HepG2 (cell line): ENCODE results near the gene COX5B. TPM values are rescaled to one million over a fixed set of nuclear protein-coding genes. Genes with fewer than 3 reads are reported as not detected.

Source experiments
- CENPT ChIP-seq: sonication (generic); formaldehyde crosslinking; IDR thresholded peaks from 2 replicates; pipeline ENCODE4 v1.8.0; 2022; ENCODE audit warnings: low read depth, mild to moderate bottlenecking, moderate library complexity, missing genetic modification reagents
- EEA1 ChIP-seq: sonication (generic); formaldehyde crosslinking; IDR thresholded peaks from 2 replicates; pipeline ENCODE4 v1.5.1; 2020; ENCODE audit warnings: mild to moderate bottlenecking, missing genetic modification reagents, borderline replicate concordance
- ESRRA ChIP-seq: sonication (generic); formaldehyde crosslinking; IDR thresholded peaks from 2 replicates; pipeline ENCODE4 v1.5.1; 2020; ENCODE audit warnings: mild to moderate bottlenecking, low read depth, missing genetic modification reagents
- HNF4A ChIP-seq: sonication (generic); formaldehyde crosslinking; IDR thresholded peaks from 2 replicates; pipeline ENCODE4 v1.4.0; 2020; ENCODE audit warnings: missing genetic modification reagents
- MTF1 ChIP-seq: sonication (generic); formaldehyde crosslinking; IDR thresholded peaks from 2 replicates; pipeline ENCODE4 v1.5.0; 2020; ENCODE audit warnings: missing genetic modification reagents
- NFE2L2 ChIP-seq: fragments of 150-350 bp; IDR thresholded peaks from 2 replicates; pipeline ENCODE4 v1.6.1; 2014; ENCODE audit warnings: low read length
- NFKBIZ ChIP-seq: IDR thresholded peaks from 2 replicates; pipeline ENCODE4 v1.6.1; 2018; ENCODE audit warnings: missing genetic modification reagents, missing compliant biosample characterization
- RNF2 ChIP-seq: fragments of 450-650 bp; conservative IDR thresholded peaks from 2 replicates; pipeline ENCODE4 v1.6.1; 2016; ENCODE audit warnings: low read depth
- SMARCC2 ChIP-seq: fragments of 450-650 bp; IDR thresholded peaks from 2 replicates; pipeline ENCODE4 v1.6.1; 2017; ENCODE audit warnings: antibody characterized with exemption, mild to moderate bottlenecking
- ZFP36L2 ChIP-seq: sonication (generic); formaldehyde crosslinking; IDR thresholded peaks from 2 replicates; pipeline ENCODE4 v1.4.0; 2020; ENCODE audit warnings: missing genetic modification reagents
- ZFP82 ChIP-seq: sonication (generic); formaldehyde crosslinking; IDR thresholded peaks from 2 replicates; pipeline ENCODE4 v1.5.1; 2020; ENCODE audit warnings: mild to moderate bottlenecking, missing genetic modification reagents, borderline replicate concordance
- ZFP90 ChIP-seq: sonication (generic); formaldehyde crosslinking; IDR thresholded peaks from 2 replicates; pipeline ENCODE4 v1.8.0; 2022; ENCODE audit warnings: missing genetic modification reagents, mild to moderate bottlenecking, inconsistent platforms, borderline replicate concordance
- ZFX ChIP-seq: sonication (generic); formaldehyde crosslinking; IDR thresholded peaks from 2 replicates; pipeline ENCODE4 v1.4.0; 2020; ENCODE audit warnings: mild to moderate bottlenecking, low read depth, missing genetic modification reagents, moderate library complexity
- ZIK1 ChIP-seq: sonication (generic); formaldehyde crosslinking; IDR thresholded peaks from 2 replicates; pipeline ENCODE4 v1.5.0; 2020; ENCODE audit warnings: mild to moderate bottlenecking, low read depth, missing genetic modification reagents, borderline replicate concordance
- ZNF264 ChIP-seq: sonication (generic); formaldehyde crosslinking; IDR thresholded peaks from 2 replicates; pipeline ENCODE4 v1.4.0; 2020; ENCODE audit warnings: missing genetic modification reagents
- ZNF850 ChIP-seq: sonication (generic); formaldehyde crosslinking; conservative IDR thresholded peaks from 2 replicates; pipeline ENCODE4 v1.9.0; 2021; ENCODE audit warnings: mild to moderate bottlenecking, missing genetic modification reagents
- polyA plus RNA-seq, 8 experiments: library from polyadenylated mRNA; depleted of rRNA in 3 of 8; stranded (reverse) in 7 of 8; unstranded in 1 of 8; fragments of >200 nt; fragmentation: Illumina TruSeq in 4 of 8; extraction: Trizol in 4 of 8; gene quantifications; 2 replicates each; pipeline versions ENCODE4 v1.2.1 to v1.2.3, GENCODE V29; 2011 to 2016; ENCODE audit warnings: low read depth in 4 of 8, missing spikeins in 1 of 8, mixed read lengths in 1 of 8; ENCODE audit not compliant: insufficient read depth in 1 of 8
- total RNA-seq, 5 experiments: library from RNA; depleted of rRNA; stranded (reverse); fragments of >200 nt; fragmentation: Illumina TruSeq; extraction: Trizol; gene quantifications; 2 replicates each; pipeline ENCODE4 v1.2.3, GENCODE V29; 2016; ENCODE audit warnings: low read depth in 1 of 5
- TF ChIP-seq, protein P1 (sequence below): IDR thresholded peaks from 2 replicates; pipeline ENCODE4 v1.6.1; 2016; ENCODE audit warnings: low read depth, control low read depth
- TF ChIP-seq, protein P2 (sequence below): sonication (generic); formaldehyde crosslinking; IDR thresholded peaks from 2 replicates; pipeline ENCODE4 v1.4.0; 2020; ENCODE audit warnings: missing genetic modification reagents
- TF ChIP-seq, protein P3 (sequence below): sonication (generic); formaldehyde crosslinking; IDR thresholded peaks from 2 replicates; pipeline ENCODE4 v1.5.0; 2020; ENCODE audit warnings: missing genetic modification reagents
- TF ChIP-seq, protein P4 (sequence below): IDR thresholded peaks from 2 replicates; pipeline ENCODE4 v1.4.0; 2020; ENCODE audit warnings: mild to moderate bottlenecking, missing genetic modification reagents

COX5B gene
- total and polyA plus RNA-seq, 2 of the 13 experiments (the other 11 are each of a cell fraction or from before 2014, with no cell fraction given) = 453 to 536 TPM

DNA sequence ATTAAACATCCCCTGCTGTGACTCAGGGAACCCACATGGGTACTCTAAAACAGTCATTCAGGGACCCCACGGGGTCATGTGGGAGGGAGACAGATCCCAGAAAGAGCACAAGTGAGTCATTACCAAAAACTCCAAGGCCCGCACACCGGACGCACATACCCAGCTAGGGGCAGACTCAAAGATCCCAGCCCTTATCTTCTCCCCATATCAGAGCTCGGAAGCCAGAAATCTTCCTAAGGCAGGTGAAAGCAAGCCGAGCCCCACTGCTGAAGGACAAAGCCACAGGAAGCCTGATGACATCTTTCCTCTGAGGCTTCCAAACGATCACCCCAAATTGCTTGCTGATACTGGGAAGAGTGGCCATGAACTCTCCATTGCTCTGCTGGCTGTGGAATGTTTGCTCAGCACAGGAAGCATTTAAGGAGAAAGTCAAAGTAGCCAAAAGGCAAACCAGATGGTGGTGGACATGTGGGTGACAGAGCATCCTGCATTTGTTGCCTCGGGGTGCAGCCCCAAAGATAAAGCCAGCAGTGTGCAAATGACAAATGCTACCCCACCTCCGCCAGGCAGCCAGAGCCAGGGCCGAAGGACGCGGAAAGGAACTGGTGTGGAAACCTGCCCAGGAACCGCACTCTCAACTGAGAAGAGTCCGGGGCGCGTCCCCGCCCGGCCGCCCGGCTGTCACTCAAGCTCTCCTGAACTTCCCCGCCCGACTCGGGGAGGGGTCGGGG lies 17.2 kb downstream of the COX5B start (continued):
- TF ChIP-seq CENPT (CRISPR knock-in tag) = 0 out of 2 replicates have a peak, but pooled peaks have one; percentile 36
- TF ChIP-seq ZFX = no peak; the same call in 1 of the 2 replicates
- TF ChIP-seq ZNF264 = 0 out of 2 replicates have a peak, but pooled peaks have one; percentile 73
- TF ChIP-seq MTF1 (CRISPR knock-in tag) = no peak
- TF ChIP-seq ZIK1 = 0 out of 2 replicates have a peak, but pooled peaks have one; percentile 45
- no peak for TF ChIP-seq SMARCC2
- TF ChIP-seq, protein P1, sequence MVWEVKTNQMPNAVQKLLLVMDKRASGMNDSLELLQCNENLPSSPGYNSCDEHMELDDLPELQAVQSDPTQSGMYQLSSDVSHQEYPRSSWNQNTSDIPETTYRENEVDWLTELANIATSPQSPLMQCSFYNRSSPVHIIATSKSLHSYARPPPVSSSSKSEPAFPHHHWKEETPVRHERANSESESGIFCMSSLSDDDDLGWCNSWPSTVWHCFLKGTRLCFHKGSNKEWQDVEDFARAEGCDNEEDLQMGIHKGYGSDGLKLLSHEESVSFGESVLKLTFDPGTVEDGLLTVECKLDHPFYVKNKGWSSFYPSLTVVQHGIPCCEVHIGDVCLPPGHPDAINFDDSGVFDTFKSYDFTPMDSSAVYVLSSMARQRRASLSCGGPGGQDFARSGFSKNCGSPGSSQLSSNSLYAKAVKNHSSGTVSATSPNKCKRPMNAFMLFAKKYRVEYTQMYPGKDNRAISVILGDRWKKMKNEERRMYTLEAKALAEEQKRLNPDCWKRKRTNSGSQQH = 0 out of 2 replicates have a peak, but pooled peaks have one; percentile 13
- no peak; the same call in 1 of the 2 replicates for TF ChIP-seq ZFP82
- TF ChIP-seq ESRRA (CRISPR knock-in tag) = no peak
- TF ChIP-seq ZFP36L2 = no peak
- no peak for TF ChIP-seq NFE2L2
- TF ChIP-seq, protein P2, sequence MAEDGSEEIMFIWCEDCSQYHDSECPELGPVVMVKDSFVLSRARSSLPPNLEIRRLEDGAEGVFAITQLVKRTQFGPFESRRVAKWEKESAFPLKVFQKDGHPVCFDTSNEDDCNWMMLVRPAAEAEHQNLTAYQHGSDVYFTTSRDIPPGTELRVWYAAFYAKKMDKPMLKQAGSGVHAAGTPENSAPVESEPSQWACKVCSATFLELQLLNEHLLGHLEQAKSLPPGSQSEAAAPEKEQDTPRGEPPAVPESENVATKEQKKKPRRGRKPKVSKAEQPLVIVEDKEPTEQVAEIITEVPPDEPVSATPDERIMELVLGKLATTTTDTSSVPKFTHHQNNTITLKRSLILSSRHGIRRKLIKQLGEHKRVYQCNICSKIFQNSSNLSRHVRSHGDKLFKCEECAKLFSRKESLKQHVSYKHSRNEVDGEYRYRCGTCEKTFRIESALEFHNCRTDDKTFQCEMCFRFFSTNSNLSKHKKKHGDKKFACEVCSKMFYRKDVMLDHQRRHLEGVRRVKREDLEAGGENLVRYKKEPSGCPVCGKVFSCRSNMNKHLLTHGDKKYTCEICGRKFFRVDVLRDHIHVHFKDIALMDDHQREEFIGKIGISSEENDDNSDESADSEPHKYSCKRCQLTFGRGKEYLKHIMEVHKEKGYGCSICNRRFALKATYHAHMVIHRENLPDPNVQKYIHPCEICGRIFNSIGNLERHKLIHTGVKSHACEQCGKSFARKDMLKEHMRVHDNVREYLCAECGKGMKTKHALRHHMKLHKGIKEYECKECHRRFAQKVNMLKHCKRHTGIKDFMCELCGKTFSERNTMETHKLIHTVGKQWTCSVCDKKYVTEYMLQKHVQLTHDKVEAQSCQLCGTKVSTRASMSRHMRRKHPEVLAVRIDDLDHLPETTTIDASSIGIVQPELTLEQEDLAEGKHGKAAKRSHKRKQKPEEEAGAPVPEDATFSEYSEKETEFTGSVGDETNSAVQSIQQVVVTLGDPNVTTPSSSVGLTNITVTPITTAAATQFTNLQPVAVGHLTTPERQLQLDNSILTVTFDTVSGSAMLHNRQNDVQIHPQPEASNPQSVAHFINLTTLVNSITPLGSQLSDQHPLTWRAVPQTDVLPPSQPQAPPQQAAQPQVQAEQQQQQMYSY = no peak
- TF ChIP-seq RNF2 = 0 out of 2 replicates have a peak, but pooled peaks have one; percentile 21
- TF ChIP-seq ZFP90 = no peak
- TF ChIP-seq HNF4A (CRISPR knock-in tag) = peak; percentile 16; the same call in 1 of the 2 replicates
- TF ChIP-seq, protein P3, sequence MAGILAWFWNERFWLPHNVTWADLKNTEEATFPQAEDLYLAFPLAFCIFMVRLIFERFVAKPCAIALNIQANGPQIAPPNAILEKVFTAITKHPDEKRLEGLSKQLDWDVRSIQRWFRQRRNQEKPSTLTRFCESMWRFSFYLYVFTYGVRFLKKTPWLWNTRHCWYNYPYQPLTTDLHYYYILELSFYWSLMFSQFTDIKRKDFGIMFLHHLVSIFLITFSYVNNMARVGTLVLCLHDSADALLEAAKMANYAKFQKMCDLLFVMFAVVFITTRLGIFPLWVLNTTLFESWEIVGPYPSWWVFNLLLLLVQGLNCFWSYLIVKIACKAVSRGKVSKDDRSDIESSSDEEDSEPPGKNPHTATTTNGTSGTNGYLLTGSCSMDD (CRISPR knock-in tag) = no peak
- TF ChIP-seq EEA1 (CRISPR knock-in tag) = no peak; the same call in 1 of the 2 replicates
- no peak for TF ChIP-seq ZNF850 (CRISPR knock-in tag)
- TF ChIP-seq, protein P4, sequence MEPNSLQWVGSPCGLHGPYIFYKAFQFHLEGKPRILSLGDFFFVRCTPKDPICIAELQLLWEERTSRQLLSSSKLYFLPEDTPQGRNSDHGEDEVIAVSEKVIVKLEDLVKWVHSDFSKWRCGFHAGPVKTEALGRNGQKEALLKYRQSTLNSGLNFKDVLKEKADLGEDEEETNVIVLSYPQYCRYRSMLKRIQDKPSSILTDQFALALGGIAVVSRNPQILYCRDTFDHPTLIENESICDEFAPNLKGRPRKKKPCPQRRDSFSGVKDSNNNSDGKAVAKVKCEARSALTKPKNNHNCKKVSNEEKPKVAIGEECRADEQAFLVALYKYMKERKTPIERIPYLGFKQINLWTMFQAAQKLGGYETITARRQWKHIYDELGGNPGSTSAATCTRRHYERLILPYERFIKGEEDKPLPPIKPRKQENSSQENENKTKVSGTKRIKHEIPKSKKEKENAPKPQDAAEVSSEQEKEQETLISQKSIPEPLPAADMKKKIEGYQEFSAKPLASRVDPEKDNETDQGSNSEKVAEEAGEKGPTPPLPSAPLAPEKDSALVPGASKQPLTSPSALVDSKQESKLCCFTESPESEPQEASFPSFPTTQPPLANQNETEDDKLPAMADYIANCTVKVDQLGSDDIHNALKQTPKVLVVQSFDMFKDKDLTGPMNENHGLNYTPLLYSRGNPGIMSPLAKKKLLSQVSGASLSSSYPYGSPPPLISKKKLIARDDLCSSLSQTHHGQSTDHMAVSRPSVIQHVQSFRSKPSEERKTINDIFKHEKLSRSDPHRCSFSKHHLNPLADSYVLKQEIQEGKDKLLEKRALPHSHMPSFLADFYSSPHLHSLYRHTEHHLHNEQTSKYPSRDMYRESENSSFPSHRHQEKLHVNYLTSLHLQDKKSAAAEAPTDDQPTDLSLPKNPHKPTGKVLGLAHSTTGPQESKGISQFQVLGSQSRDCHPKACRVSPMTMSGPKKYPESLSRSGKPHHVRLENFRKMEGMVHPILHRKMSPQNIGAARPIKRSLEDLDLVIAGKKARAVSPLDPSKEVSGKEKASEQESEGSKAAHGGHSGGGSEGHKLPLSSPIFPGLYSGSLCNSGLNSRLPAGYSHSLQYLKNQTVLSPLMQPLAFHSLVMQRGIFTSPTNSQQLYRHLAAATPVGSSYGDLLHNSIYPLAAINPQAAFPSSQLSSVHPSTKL = peak; percentile 40
- 0 out of 2 replicates have a peak, but pooled peaks have one; percentile 23 for TF ChIP-seq NFKBIZ (CRISPR knock-in tag)
